DMS153 treated with DMSO at 0.1 percent for 48 hours (cell line): ENCODE results near the gene SMIM30.

Experiments
- DNase-seq: peaks from one replicate; lab custom pipeline; 2025; ENCODE audit not compliant: unreplicated experiment; lab: John Stamatoyannopoulos, UW

Gene SMIM30

GRCh38 chr7:113109718-113110117, 8.6 kb downstream of the SMIM30 start:
- DNase-seq = no peak

GRCh38 chr7:113100121-113100603, 18.2 kb downstream of the SMIM30 start:
- peak; percentile 6 for DNase-seq

- DNase-seq = no peak
These were observed 19.0 kb downstream of the SMIM30 start for GRCh38 chr7:113099284-113099919.

GRCh38 chr7:113094517-113095249, 23.7 kb downstream of the SMIM30 start:
- no peak for DNase-seq

GRCh38 chr7:113093561-113093960, 24.8 kb downstream of the SMIM30 start:
- DNase-seq = no peak

GRCh38 chr7:113092762-113093161, 25.6 kb downstream of the SMIM30 start:
- no peak for DNase-seq

- DNase-seq = no peak
These were observed 31.0 kb downstream of the SMIM30 start for GRCh38 chr7:113087071-113087998.

- peak; percentile 28 for DNase-seq
These were observed 31.9 kb downstream of the SMIM30 start, which contains the start of gene GPR85 for GRCh38 chr7:113086431-113086888. TSS of gene GPR85 (minus strand) at chr7:113086827. CDS start at chr7:113084721, 2,106 bp downstream.

GRCh38 chr7:113085781-113086390, 32.5 kb downstream of the SMIM30 start:
- DNase-seq = no peak

- DNase-seq = no peak
These were observed 33.7 kb downstream of the SMIM30 start for GRCh38 chr7:113084496-113085172.

GRCh38 chr7:113083816-113084495, 34.4 kb downstream of the SMIM30 start:
- no peak for DNase-seq

GRCh38 chr7:113083132-113083815, 35.1 kb downstream of the SMIM30 start:
- DNase-seq = no peak

GRCh38 chr7:113078331-113078730, 40.0 kb downstream of the SMIM30 start:
- DNase-seq = no peak

- no peak for DNase-seq
These were observed 41.7 kb downstream of the SMIM30 start for GRCh38 chr7:113076703-113077102.

GRCh38 chr7:113071465-113071864, 46.9 kb downstream of the SMIM30 start:
- no peak for DNase-seq
